NCI-H748 treated with DMSO at 0.1 percent for 48 hours (cell line): Measurements from ENCODE around the gene NLRC3.

Source experiments
- DNase-seq: peaks from one replicate; lab custom pipeline; 2025; lab: John Stamatoyannopoulos, UW

Gene NLRC3

DNA sequence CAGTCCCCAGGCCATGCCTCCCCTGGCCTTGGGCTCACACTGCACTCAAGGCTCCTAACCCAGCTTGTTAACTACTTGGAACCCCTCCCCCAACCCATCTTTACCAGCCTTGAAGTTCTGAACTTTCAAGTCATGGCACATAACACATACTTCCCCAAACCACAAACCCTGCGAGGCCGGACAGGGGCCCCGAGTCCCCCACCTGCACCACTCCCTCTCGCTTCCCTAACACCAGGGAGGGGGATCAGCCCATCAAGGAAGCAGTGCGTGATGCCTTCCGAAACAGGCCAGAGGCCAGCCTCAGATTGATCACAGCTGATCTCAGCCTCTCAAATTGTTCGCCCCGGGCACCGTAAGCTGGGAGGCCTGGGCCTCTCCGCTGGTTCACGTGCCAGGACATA is 3.0 kb upstream of the NLRC3 start:
- DNase-seq, result no peak

DNA sequence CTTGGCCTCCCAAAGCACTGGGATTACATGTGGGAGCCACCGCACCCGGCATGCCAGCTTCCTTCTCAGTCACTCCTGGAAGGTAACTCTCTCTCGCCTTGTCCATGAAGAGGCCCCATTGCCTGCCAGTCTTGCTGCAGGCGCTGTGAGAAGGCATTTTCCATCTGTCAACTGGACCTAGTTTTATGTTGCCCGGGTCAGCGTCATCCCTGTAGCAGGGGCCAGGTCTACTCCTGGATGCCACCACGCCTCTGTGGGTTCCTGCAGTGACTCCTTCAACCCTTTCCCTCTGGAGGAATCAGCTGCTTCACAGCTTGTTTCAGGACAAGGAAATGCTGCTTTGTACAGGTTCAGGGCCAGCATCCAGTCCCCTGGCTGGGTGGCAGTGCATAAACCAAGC is 2.6 kb upstream of the NLRC3 start:
- DNase-seq, result no peak

DNA sequence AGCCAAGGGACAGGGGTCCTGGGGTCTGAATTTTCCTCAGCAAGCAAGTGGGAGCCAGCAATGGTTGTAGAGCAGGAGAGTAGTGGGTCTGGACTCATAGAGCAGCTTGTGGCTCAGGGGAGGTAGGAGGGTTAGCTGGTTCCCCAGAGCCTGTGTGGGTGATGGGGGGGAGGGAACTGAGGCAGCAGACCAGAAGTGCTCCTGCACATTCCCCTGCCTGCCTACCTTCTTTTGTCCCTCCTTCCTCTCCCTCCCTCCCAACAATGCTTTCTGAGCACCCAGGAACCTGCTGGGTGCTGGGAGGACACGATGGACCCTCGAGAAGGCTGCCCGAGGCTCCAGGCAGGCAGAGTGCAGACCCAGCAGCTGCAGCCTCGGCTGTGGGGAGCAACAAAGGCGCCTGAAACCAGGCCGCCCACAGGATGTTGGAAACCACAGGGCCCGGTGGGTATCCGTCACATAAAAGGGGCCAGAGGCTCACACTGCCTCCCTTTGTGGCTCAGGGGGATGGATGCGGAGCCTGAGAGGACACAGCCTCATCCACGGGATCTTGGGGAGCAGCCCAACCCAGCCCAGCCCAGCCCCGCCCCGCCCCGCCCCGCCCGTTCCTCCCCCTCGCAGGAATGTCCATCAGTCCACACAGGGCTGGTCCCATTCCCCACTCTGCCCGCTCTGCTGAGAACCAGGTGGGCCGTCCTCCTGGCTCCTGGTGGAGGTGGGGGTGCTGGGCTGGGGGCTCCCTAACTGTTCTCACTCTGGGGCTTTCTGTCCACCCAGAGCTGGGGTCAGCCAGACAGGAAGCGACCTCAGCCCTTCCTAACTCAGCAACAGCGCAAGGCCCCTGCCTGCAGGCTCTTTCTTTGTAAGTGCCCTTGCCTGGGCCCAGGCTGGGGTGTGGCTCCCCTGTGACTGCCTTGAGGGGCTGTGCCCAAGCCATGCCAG is 1.7 kb upstream of the NLRC3 start:
- no peak for DNase-seq

DNA sequence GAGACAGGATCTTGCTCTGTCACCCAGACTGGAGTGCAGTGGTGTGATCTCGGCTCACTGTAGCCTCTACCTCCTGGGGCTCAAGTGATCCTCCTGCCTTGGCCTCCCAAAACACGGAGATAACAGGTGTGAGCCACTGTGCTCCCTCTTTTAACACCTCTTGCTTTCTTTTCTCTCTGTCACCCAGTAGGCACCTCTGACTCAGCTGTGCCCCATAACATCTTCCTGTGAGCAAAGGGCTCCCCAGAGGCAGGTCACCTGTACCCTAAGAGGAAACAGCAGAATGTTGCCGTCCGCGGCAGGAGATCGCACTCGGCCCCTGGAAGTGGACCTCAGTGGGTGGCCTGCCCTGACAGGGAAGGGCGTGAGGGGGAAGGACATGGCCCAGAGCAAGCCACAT is 918 bp upstream of the NLRC3 start:
- DNase-seq, result no peak

DNA sequence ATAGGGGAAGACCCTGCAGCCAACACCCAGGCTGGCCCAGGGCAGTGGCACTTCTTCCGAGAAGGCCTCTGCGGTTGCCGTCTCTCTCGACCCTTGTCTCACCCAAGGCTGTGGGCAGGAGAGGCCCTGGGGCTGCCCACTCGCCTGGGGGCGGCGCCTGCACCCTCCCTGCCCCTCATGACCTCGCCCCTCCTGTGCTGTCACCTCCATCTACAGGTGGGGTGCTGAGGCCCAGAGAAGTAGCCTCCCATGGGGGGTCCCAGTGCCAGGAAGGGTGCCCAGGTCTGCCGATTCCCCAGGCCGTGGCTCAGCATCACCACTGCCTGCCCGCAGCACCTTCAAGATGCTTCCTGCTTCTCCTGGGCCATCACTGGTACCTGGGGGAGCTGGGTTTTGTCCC is 992 bp downstream of the NLRC3 start:
- no peak for DNase-seq

DNA sequence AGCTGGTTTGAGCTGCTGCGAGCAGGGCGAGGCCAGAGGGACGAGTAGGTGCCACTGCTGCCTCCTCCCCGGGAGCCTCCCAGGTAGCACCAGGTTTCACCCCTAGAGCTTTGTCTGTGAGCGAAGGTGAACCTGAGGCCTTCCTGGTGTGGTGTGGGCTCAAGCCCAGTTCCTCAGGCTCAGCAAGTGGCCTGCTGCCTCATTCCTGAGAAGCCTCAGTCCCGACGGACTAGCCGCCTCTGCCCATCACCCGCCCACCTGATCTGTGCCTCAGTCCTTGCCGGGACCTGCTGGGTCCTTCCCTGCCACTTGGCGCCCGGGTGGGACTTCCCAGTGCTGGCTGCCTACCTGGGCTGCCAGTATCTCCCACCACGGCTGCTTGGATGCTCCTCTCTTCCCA is 1.7 kb downstream of the NLRC3 start:
- no peak for DNase-seq

DNA sequence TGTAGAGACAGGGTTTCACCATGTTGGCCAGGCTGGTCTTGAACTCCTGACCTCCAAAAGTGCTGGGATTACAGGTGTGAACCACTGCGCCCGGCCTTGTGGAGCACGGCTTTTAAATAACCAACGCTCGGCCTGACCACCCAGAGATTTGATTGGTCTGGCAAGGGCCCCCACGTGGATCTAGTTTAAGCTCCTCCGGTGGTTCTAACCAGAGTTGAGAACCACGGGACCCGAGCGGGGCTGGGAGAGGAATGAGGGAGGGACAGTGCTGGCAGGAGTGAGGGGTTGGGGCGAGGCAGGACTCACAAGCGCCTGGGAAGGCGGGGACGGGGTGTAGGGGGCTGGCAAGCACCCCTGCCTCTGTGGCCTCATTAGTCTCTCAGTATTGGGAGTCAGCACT is 3.0 kb downstream of the NLRC3 start:
- DNase-seq, result no peak

DNA sequence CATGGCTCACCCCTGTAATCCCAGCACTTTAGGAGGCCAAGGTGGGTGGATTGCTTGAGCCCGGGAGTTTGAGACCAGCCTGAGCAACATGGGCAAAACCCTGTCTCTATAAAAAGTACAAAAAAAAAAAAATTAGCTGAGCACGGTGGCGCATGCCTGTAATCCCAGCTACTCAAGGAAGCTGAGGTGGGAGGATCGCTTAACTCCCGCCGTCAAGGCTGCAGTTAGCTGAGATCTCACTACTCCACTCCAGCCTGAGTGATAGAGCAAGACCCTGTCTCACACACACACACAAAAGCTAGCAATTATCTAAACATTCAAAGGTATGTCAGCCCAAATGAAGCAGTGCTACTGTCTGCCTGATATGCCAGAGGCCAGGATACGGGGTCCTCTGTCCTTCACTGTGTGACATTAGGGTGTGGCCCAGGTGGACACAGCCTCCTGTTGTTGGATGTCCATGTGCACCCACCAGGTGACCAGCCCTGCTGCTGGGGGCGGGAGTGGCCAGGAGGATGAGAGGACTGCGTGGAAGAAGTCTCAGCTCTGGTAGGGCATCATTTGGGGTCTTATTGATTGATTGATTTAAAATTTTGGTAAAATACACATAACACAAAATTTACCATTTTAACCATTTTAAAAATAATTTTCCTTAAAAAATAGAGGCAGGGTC is 3.9 kb downstream of the NLRC3 start:
- DNase-seq, result no peak

DNA sequence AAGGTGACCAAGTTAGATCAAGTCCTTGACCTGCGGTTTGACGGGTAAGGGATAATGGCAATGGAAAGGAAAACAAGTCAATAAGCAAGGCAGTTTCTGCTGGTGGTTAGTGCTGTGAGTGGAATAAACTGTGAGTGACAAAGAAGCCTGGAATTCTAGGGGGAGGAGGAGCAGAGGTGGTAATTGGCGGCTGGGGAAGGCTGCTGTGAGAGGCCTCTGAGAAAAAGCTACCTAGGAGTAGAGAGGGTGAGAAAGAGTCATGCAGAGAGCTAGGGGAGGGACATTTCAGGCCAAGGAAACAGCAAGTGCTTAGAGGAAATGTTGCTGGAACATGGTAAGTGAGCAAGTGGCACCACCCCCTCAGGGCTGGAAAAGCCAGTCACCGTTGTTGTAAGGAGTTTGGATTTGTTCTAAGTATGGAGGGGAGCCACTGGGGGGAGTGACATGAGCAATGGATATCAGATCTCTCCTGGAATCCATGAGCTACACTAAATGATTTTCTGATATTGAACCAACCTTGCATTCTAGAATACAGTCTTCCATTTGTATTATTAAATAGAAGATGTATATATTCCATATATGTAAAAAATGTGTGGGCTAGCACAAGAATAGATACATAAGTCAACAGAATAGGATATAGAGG is 6.7 kb downstream of the NLRC3 start:
- DNase-seq, result no peak

DNA sequence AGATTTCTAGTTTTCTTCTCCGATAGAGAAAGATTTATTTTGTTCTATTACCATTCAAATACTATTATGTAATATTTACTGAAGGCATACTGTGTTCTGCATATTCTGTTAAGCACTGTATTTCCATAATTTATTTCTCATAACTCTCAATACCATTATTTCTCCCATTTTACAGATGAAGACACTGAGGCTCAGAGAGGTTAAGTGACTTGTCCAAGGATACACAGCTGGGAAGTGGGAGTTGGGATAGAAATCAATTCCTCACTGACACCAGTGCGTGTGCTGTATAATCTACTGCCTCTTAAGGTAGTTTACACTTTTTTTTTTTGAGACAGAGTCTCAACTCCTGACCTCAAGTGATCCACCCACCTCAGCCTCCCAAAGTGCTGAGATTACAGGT is 7.4 kb downstream of the NLRC3 start:
- DNase-seq, result no peak

DNA sequence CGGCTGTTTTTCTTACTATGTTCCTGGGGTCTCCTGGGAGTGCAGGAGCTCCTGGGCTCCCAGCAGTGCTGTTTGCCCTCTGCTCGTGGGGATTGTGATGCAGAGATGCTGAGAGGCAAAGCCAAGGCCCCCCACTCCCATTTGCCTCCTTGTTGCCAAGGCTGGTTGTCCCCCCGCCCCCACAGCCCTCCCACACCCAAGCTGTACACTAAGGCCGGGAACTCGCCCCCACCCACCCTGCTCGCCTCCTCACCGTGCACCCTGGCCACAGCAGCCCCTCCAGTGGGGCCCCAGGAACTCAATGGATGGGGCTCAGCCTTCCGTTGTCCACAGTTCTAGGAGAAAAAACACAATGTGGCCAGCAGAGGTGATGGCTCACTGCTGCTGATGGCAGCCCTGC is 10.2 kb downstream of the NLRC3 start:
- DNase-seq, result no peak

DNA sequence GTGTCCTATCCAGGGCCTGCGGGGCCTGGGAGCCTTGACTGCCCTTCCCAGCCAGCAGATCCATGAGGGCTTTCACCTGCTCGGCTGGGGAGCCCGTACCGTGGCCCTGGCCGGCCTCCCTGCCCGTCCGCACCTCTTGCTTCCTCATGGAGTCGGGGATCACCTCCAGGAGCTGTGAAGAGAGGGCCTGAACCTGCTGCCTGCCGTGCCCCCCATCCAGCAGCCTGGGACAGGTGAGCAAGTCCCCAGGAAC is 12.4 kb downstream of the NLRC3 start:
- DNase-seq, result no peak

DNA sequence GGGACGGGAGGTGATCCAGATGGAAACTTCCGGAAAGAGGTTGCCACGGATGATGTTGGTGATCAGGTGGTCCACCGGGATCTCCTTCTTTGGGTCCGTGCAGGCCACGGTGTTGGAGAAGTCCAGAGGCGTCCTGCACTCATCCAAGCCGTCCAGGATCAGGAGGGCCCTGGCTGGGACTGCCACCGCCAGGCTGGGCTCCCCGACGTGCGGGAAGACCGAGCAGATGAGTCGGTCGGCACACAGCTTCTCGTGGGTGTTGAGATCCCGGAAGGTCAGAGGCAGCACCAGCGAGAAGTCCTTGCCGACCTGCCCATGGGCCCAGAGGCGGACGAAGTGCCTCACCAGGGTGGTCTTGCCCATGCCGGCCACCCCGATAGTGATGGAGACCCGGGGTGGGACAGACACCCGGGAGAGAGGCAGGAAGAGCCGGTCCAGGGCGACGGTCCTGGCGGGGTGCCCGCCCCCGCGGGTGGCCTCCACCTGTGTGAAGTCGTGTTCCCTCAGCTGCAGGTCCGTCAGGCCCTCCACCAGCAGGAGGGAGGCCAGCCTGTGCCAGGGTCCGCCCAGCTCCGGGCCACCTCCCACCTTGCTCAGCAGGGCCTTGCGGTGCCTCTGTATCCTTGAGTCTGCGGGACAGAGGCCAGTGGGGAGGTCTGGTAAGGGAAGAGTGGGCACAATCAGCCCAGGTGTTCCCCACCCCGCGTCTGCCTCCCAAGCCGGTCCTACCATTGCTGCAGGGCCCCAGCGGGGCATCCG is 12.9 kb downstream of the NLRC3 start:
- DNase-seq, result no peak

DNA sequence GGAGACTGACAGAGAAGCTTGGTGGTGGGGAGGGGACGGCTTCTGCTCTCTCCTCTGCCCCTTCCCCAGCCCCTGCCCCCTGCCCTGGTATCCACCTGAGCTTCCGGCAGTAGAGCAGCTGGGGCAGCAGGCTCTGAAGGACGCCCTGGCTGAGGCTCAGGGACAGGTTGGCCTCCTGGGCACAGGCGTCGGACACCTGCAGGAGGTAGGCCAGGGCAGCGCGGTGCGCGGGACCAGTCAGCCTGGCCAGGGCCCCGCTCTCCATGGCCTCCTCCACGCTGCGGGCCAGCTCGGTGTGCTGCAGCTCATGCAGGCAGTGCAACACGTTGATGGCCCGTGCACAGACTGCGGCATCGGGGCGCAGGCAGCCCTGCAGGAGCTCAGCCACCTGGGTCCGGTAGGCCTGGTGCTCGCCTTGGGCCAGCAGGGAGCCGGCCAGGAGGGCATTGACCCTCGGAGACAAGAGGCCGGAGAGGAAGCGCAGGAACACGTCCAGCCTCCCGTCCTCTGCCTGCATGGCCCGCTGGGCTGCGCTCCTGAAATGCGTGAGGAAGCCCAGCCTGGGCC is 14.2 kb downstream of the NLRC3 start:
- no peak for DNase-seq

DNA sequence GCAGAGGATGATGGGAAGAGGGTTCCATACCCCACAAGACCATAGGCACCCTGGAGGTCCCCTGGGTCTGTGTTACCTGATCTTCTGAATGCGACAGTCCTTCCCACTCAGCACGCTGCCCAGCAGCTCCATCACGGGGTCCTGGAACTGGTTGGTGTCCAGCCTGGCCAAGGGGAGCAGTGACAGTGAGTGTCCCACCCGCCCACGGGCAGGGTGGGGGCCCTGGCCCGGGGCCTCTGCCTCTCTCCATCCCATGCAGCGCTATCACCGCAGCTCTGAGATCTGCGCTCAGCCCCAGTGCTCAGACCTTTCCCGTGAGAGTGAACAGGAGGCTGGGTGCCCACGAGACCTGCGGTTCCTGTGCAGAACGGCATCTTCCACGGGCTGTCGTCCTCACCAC is 15.6 kb downstream of the NLRC3 start:
- DNase-seq, result no peak

DNA sequence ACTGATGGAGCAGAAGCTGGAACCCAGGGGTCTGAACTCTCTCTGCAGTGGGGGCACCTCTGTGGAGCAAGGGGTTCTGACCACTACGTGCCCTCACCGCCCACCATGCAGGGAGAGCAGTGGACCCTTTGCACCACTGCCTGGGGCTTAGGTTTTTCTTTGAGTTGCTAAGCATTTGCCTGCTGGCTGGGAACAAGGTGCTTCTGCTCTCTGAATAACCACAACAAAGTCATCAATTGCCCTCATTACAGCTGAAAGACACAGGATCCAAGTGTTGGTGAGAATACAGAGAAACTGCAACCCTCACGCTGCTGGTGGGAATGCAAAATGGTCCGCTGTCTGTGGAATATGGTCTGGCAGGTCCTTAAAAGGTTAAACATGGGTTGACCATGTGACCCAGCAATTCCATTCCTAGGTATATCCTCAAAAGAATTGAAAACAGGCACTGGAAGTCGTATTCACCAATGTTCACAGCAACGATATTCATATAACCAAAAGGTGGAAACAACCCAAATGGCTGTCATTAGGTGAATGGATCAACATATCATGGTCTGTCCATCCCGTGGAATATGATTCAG is 22.8 kb downstream of the NLRC3 start:
- no peak for DNase-seq

DNA sequence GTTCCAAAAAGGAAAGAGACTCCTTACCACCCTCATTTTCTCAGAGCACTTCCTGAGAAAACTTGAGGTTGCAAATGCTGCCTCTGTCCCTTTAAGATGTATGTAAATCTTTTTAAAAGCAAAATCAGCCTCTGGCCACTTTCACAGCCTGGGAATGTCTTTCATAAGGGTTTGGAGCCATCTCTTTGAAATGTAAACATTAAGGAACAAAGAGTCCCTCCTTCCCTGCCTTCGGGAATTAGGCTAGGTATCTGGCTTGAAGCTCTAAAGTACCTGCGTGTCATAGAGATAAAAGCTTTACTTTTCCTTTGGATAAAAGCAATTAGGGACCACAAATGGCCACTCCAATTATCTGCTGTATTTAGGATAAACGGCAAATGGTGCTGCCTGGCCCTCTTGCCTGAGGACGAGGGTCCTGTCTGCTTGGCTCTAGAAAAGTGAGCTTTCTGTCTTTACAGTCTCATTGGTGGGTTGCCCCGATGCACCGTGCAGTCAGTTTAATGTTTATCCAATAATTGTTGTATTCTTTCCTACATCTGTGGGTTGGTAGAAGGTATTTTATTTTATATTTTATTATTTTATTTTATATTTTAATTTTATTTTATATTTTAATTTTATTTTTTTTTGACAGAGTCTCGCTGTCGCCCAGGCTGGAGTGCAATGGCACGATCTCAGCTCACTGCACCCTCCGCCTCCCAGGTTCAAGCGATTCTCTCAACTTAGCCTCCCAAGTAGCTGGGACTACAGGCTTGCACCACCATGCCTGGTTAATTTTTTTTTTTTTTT is 23.9 kb downstream of the NLRC3 start:
- peak; percentile 35 for DNase-seq

DNA sequence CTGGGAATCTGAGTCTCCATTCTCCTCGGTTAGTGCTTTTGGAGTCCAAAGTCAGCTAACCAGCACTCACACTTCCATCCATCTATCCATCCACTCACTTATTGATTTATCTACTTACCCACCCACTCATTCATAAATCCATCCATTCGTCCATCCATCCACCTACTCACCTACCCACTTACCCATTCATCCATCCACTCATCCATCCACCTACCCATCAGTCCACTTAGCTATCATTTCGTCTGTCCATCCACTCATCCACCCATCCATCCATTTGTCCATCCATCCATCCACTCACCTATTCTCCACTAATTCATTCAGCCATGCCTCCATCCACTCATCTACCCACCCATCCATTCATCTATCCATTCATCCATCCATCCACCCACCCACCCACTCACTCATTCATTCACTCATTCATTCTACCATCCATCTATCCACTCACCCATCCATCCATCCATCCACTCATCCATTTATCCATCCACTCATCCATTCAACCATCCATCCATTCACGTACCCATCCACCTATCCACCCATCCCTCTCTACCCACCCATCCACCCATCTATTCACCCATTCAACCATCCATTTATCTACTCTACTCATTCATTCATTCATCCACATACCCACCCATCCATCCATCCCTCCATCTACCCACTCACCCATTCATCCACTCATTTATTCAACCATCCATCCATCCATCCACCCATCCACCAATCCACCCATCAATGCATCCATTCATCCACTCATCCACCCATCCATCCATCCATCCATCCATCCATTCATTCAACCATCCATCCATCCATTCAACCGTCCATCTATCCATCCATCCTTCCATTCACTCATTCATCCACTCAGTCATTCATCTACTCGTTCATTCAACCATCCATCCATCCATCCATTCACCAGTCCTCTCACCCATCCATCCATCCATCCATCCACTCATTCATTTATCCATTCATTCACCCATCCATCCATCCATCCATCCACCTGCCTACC is 26.1 kb downstream of the NLRC3 start:
- no peak for DNase-seq

DNA sequence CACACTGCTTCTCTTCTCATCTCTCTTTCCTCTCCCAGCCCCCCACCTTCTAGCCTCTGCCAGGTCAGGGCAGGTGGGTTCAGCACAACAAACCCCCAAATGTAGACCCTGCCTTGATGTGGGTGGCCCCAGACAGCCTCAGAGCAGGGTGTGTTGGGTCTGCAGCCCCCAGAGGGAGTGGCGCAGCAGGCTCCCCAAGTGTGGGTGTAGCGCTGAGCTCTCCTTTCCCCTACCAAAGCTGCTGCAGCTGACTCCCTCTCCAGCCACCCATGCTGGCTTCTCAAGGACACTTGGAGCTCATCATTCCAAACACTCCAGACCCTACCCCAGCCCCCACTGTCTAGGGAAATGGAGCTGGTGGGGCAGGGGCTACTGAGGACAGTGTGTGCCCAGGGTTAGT is 27.3 kb downstream of the NLRC3 start:
- DNase-seq, result no peak

DNA sequence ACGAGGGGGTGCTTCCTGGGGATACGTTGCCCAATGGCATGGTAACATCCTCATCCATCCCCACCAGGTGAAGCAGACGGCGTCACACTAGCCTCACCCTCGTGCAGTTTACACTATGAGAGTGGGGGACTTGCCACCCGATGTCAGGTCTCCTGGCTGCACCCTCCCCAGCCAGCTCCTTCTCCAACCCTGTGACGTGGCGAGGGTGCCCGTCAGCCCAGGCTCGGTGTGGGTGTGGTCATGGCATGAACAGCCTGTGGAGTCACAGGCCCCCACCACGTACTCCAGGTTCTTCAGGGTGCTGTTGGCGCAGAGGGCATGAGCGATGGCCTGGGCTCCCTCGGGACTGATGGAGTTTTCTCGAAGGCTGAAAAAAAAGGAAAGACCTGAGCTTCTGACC is 28.3 kb downstream of the NLRC3 start:
- no peak for DNase-seq
